Gastrocnemius medialis (tissue), 4 donors: ENCODE results near the gene TBX22.

Experiments used
- CTCF ChIP-seq, 5 experiments: fragments of 450-650 bp in 3 of 5; fragments of 200-600 bp in 2 of 5; sonication (generic) in 2 of 5; IDR thresholded peaks in 4 of 5; conservative IDR thresholded peaks in 1 of 5; 1 replicate in 4 of 5; 2 replicates in 1 of 5; pipeline ENCODE4 v1.5.1; 2016 to 2019; ENCODE audit warnings: antibody characterized with exemption in 5 of 5, mild to moderate bottlenecking in 3 of 5, moderate library complexity in 3 of 5
- POLR2A ChIP-seq, 2 donors: fragments of 450-650 bp; IDR thresholded peaks; one replicate each; pipeline ENCODE4 v1.6.1; 2017; ENCODE audit warnings: antibody characterized with exemption in 2 of 2, mild to moderate bottlenecking in 2 of 2, moderate library complexity in 2 of 2

- TF ChIP-seq CTCF (IDR thresholded peaks at IDR 0.05 in 4 of 5, conservative IDR thresholded peaks at IDR 0.05 in 1 of 5) (no peak), POLR2A (IDR thresholded peaks at IDR 0.05) (no peak)
These were observed 3.0 kb upstream of the TBX22 start for GRCh38 chrX:80011522-80011921.
